HEK293T (cell line): ENCODE data around the gene RASSF8.

Source experiments
- BHLHE40 ChIP-seq: fragments of 450-650 bp; IDR thresholded peaks from 2 replicates; pipeline ENCODE4 v1.6.1; 2016; ENCODE audit warnings: mild to moderate bottlenecking, moderate library complexity, borderline replicate concordance
- CTBP1 ChIP-seq: fragments of 450-650 bp; IDR thresholded peaks from 2 replicates; pipeline ENCODE4 v1.6.1; 2016; ENCODE audit warnings: borderline replicate concordance
- ELF4 ChIP-seq: fragments of 450-650 bp; IDR thresholded peaks from 2 replicates; pipeline ENCODE4 v1.6.1; 2017; ENCODE audit warnings: antibody characterized with exemption
- FOXA1 ChIP-seq: fragments of 450-650 bp; IDR thresholded peaks from 2 replicates; pipeline ENCODE4 v1.6.1; 2016; ENCODE audit warnings: mild to moderate bottlenecking
- FOXK2 ChIP-seq: fragments of 450-650 bp; IDR thresholded peaks from 2 replicates; pipeline ENCODE4 v1.6.1; 2016; ENCODE audit warnings: mild to moderate bottlenecking
- FOXM1 ChIP-seq: fragments of 450-650 bp; IDR thresholded peaks from 2 replicates; pipeline ENCODE4 v1.6.1; 2017; ENCODE audit warnings: mild to moderate bottlenecking, borderline replicate concordance
- HDGF ChIP-seq: fragments of 450-650 bp; IDR thresholded peaks from 2 replicates; pipeline ENCODE4 v1.6.1; 2017; ENCODE audit warnings: antibody characterized with exemption, borderline replicate concordance
- L3MBTL2 ChIP-seq: fragments of 450-650 bp; conservative IDR thresholded peaks from 2 replicates; pipeline ENCODE4 v1.6.1; 2016; ENCODE audit warnings: mild to moderate bottlenecking
- NFRKB ChIP-seq: fragments of 450-650 bp; IDR thresholded peaks from 2 replicates; pipeline ENCODE4 v1.6.1; 2016; ENCODE audit warnings: mild to moderate bottlenecking, moderate library complexity
- PKNOX1 ChIP-seq: fragments of 450-650 bp; IDR thresholded peaks from 2 replicates; pipeline ENCODE4 v1.6.1; 2016
- SP1 ChIP-seq: fragments of 450-650 bp; IDR thresholded peaks from 2 replicates; pipeline ENCODE4 v1.6.1; 2017
- SUZ12 ChIP-seq: fragments of 450-650 bp; IDR thresholded peaks from 2 replicates; pipeline ENCODE4 v1.6.1; 2016; ENCODE audit warnings: mild to moderate bottlenecking
- TARDBP ChIP-seq: fragments of 450-650 bp; IDR thresholded peaks from 2 replicates; pipeline ENCODE4 v1.6.1; 2016

GRCh38 chr12:26021534-26021933 lies 63.1 kb downstream of the RASSF8 start:
- no peak for TF ChIP-seq FOXM1
- no peak for TF ChIP-seq NFRKB
- no peak for TF ChIP-seq SUZ12
- no peak for TF ChIP-seq CTBP1
- no peak for TF ChIP-seq SP1
- TF ChIP-seq FOXK2 = no peak
- TF ChIP-seq PKNOX1 = no peak
- TF ChIP-seq L3MBTL2 = no peak
- TF ChIP-seq ELF4 = no peak
- TF ChIP-seq HDGF = no peak
- no peak for TF ChIP-seq TARDBP
- TF ChIP-seq BHLHE40 = no peak
- no peak for TF ChIP-seq FOXA1
